Right atrium auricular region (tissue), 2 donors: ENCODE measurements around the gene PSMD5. TPM values are rescaled to one million over a fixed set of nuclear protein-coding genes. Genes with fewer than 3 reads are reported as not detected.
"Not testable (repeated sequence)": the region's sequence is repeated elsewhere in the genome, so short reads cannot be mapped to it uniquely, and the experiment has no call there.

Experiments
- DNase-seq: peaks from one replicate; pipeline ENCODE4 v3.0.0-alpha.2; 2019; ENCODE audit warnings: low spot score
- H3K27ac ChIP-seq, 2 donors: fragments of 200-600 bp; sonication (generic); 1 replicate in 1 of 2; 2 replicates in 1 of 2; pipeline ENCODE4 v1.5.1; 2016 to 2019
- H3K27me3 ChIP-seq, 2 donors: fragments of 200-600 bp; sonication (generic); one replicate each; pipeline versions ENCODE4 v1.5.1 to v1.6.0; 2017 to 2019
- H3K36me3 ChIP-seq: fragments of 200-600 bp; sonication (generic); one replicate; pipeline ENCODE4 v1.5.1; 2016
- H3K4me1 ChIP-seq, 2 donors: fragments of 200-600 bp; sonication (generic); one replicate each; pipeline versions ENCODE4 v1.5.1 to v1.6.0; 2017 to 2019
- H3K4me3 ChIP-seq, 2 donors: fragments of 200-600 bp; sonication (generic); 1 replicate in 1 of 2; 2 replicates in 1 of 2; pipeline ENCODE4 v1.5.1; 2017 to 2019; ENCODE audit warnings: mild to moderate bottlenecking in 1 of 2, moderate library complexity in 1 of 2
- H3K9me3 ChIP-seq, 2 donors: fragments of 200-600 bp; sonication (generic); one replicate each; pipeline ENCODE4 v1.5.1; 2019
- total RNA-seq, 2 donors: library from RNA; depleted of rRNA; stranded (reverse); fragments of >200 nt; gene quantifications; one replicate each; pipeline ENCODE4 v1.1.0, GENCODE V29; 2016
- TF ChIP-seq, protein P1 (sequence below), 2 donors: fragments of 200-600 bp; sonication (generic); IDR thresholded peaks; one replicate each; pipeline ENCODE4 v1.5.1; 2019; ENCODE audit warnings: antibody characterized with exemption in 2 of 2

PSMD5 gene
- total RNA-seq, 2 donors from 2014 or later: 12.8 to 13.9 TPM

DNA sequence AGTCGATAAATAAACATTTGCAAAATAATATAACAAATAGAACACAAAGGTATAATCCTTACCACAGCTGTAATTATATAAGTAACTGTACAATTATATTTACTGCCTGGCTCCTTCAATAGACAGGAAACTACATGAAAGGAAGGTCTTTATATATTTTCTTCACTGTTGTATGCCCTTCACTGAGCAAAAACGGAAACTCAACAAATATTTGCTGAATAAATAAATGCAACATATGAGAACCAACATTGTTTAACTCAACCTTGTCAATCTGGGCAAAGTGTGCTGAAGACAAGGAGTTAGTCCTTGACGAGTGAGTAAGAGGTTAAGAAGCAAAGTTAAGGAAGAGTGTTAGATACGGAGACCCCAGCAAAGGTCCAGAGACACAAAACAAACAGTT is 22.6 kb downstream of the PSMD5 start:
- H3K27me3 ChIP-seq: no peaks in the 10 kb centered on the region
- no peak for DNase-seq
- peaks cover 67% of the 10 kb centered on the region for H3K36me3 ChIP-seq
- H3K4me1 ChIP-seq: no peaks in the 10 kb centered on the region
- no peaks in the 10 kb centered on the region for H3K9me3 ChIP-seq
- no peak overlapping the region for H3K27ac ChIP-seq
- H3K4me3 ChIP-seq: no peak overlapping the region
- TF ChIP-seq, protein P1, sequence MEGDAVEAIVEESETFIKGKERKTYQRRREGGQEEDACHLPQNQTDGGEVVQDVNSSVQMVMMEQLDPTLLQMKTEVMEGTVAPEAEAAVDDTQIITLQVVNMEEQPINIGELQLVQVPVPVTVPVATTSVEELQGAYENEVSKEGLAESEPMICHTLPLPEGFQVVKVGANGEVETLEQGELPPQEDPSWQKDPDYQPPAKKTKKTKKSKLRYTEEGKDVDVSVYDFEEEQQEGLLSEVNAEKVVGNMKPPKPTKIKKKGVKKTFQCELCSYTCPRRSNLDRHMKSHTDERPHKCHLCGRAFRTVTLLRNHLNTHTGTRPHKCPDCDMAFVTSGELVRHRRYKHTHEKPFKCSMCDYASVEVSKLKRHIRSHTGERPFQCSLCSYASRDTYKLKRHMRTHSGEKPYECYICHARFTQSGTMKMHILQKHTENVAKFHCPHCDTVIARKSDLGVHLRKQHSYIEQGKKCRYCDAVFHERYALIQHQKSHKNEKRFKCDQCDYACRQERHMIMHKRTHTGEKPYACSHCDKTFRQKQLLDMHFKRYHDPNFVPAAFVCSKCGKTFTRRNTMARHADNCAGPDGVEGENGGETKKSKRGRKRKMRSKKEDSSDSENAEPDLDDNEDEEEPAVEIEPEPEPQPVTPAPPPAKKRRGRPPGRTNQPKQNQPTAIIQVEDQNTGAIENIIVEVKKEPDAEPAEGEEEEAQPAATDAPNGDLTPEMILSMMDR (IDR thresholded peaks at IDR 0.05): no peak

GRCh38 chr9:120818595-120818994 is 24.1 kb downstream of the PSMD5 start:
- peaks cover 57% of the 10 kb centered on the region for H3K36me3 ChIP-seq
- H3K4me1 ChIP-seq: no peaks in the 10 kb centered on the region
- H3K27ac ChIP-seq: no peak overlapping the region
- H3K9me3 ChIP-seq: no peaks in the 10 kb centered on the region
- H3K4me3 ChIP-seq: no peak overlapping the region
- H3K27me3 ChIP-seq: no peaks in the 10 kb centered on the region
- DNase-seq: no peak
- TF ChIP-seq, protein P1 (IDR thresholded peaks at IDR 0.05): no peak

DNA sequence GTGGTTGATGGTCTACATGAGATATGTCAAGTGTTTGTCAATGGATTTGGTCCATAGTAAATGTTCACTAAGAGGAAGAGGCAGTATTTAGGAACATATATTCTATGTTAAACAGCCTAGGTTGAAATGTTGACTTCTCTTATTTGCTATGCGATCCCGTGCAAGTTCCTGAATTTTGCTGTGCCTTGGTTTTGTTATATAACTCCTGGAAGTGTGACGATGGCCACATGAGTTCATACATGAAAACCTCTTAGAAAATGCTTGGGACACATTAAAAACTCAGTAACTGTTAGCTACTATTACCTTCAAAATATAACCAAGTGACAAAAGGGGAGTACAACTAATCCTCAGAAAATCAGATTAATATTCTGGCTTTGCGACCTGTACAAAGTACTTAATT is 27.6 kb downstream of the PSMD5 start:
- H3K9me3 ChIP-seq: peaks cover 0 to 8% of the 10 kb centered on the region in 2 donors
- H3K4me3 ChIP-seq: no peak overlapping the region
- no peak overlapping the region for H3K27ac ChIP-seq
- peaks cover 23% of the 10 kb centered on the region for H3K36me3 ChIP-seq
- TF ChIP-seq, protein P1 (IDR thresholded peaks at IDR 0.05): no peak
- no peaks in the 10 kb centered on the region for H3K4me1 ChIP-seq
- no peak for DNase-seq
- H3K27me3 ChIP-seq: no peaks in the 10 kb centered on the region

GRCh38 chr9:120808931-120809330 is 33.8 kb downstream of the PSMD5 start:
- Histone ChIP-seq H3K9me3 (peaks cover 0 to 40% of the 10 kb centered on the region in 2 donors), H3K4me1 (no peaks in the 10 kb centered on the region), H3K4me3 (no peak overlapping the region), H3K36me3 (no peaks in the 10 kb centered on the region), H3K27ac (no peak overlapping the region), H3K27me3 (no peaks in the 10 kb centered on the region)
- TF ChIP-seq, protein P1 (IDR thresholded peaks at IDR 0.05): no peak
- no peak for DNase-seq

GRCh38 chr9:120807607-120808379 is 34.9 kb downstream of the PSMD5 start:
- no peak for DNase-seq
- H3K9me3 ChIP-seq: peaks cover 0 to 40% of the 10 kb centered on the region in 2 donors
- no peaks in the 10 kb centered on the region for H3K36me3 ChIP-seq
- TF ChIP-seq, protein P1 (IDR thresholded peaks at IDR 0.05): no peak
- H3K27me3 ChIP-seq: no peaks in the 10 kb centered on the region
- H3K4me3 ChIP-seq: no peak overlapping the region
- H3K4me1 ChIP-seq: no peaks in the 10 kb centered on the region
- no peak overlapping the region for H3K27ac ChIP-seq

DNA sequence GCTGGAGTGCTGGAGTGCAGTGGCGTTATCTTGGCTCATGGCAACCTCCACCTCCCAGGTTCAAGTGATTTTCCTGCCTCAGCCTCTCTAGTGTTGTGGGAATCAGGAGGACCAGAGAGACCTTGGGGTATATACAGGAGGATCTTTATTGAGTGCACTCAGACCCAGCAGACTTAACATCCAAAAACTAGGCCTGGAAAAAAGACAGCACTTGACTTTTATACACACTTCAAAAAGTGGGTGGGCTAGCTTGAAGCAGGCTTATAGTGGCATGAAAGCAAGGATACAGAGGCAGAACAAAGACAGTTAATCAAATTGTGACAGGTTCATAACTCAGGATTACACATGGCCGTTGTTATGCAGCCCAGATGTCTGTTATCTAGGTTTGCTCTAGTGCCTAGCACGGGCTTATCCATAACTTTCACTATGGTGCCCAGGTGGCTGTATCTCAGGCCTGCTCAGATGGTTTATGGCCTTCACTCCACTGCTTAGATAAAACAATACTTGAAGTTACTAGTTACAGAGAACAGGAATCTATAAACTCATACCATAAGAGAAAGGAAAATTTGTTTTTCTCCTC is 37.8 kb downstream of the PSMD5 start:
- H3K36me3 ChIP-seq, H3K27ac ChIP-seq, H3K4me1 ChIP-seq, H3K4me3 ChIP-seq, DNase-seq, H3K27me3 ChIP-seq: not testable (repeated sequence)
- peaks cover 0 to 31% of the 10 kb centered on the region in 2 donors for H3K9me3 ChIP-seq
